Activated CD4-positive, CD25-positive, alpha-beta regulatory T cell treated with anti-CD3 and anti-CD28 coated beads, Interleukin-2, amount 50 U/mL, for 16 hours (primary cell): ENCODE results near the gene NKAPL.

Source experiments
- DNase-seq: peaks from one replicate; pipeline ENCODE4 v3.0.0-alpha.2; 2020; ENCODE audit warnings: low read depth, low spot score

The NKAPL gene

DNA sequence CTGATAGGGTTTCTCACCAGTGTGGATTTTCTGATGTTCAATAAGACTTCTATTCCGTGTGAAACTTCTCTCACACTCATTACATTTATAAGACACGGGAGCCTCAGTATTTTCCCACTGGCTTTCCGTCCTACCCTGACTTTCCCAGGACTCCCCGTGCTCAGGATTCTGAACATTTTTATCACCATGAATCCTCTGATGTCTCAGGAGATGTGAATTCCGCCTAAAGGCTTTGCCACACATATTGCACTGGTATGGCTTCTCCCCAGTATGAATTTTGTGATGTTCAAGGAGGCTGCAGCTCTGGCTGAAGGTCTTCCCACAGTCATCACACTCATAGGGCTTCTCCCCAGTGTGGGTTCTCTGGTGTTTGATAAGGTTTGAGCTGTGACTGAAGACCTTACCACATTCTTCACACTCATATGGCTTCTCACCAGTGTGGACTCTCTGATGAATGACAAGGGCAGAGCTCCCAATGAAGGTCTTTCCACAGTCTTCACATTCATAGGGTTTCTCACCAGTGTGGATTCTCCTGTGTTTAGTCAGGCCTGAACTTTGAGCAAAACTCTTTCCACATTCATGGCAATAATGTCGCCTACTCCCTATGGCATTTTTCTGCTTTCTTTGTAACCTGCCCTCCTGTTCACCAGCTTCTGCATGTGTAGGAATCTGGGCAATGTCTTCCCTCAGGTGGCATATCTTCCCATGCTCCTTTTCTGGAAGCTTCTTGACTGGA, 13.7 kb upstream of the NKAPL start:
- DNase-seq: no peak

DNA sequence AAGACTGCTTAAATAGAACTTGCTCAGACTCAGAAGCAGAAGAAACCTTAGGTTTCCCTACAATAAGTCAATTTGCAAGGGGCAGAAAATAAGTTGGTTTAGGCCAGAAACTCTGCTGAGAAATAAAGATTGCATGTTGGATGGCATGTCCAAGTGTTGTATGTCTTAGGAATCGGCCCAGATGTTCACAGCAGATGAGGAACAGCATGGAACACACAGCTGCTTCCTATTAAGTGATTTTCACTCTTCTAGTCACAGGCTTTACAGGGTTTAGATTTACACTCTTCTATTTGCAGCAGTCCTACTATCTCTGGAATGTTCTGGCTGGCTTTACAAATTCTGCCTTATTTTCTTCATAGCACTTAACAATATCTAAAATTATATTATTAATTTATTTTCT, 10.2 kb upstream of the NKAPL start:
- DNase-seq: no peak

DNA sequence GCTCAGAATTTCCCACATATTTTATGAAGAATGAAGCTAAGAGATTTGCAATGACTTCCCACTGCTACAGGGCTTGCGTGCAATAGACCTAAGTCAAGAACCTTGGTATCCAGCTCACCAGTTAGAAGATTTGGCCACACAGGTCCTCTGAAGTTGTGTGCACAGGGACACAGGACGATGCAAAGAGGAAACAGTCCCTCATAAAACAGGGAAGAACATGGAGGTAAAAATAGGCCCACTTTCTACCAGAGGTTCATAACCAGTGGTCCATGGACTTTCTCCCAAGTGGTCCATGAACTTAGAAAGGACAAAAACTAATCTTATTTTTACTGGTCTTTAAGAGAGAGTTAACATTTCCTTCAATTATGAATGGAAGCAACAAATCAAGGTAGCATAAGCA, 8.3 kb upstream of the NKAPL start:
- DNase-seq: no peak

DNA sequence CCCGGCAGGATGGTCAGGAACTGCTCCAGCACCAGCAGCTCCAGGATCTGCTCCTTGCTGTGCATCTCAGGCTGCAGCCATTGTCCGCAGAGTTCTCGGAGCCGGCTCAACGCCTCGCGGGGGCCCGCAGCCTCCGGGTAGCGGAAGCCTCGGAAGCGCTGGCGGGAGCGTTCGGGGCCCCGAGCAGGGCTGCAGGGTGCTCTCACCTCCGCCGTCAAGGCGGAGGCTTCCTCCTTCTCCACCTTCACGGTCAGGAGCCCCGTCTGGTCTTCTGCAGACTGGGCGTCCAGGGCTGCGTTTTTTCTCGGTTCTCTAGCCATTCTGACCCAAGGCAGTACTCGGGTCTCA, 7.5 kb upstream of the NKAPL start:
- DNase-seq: no peak

DNA sequence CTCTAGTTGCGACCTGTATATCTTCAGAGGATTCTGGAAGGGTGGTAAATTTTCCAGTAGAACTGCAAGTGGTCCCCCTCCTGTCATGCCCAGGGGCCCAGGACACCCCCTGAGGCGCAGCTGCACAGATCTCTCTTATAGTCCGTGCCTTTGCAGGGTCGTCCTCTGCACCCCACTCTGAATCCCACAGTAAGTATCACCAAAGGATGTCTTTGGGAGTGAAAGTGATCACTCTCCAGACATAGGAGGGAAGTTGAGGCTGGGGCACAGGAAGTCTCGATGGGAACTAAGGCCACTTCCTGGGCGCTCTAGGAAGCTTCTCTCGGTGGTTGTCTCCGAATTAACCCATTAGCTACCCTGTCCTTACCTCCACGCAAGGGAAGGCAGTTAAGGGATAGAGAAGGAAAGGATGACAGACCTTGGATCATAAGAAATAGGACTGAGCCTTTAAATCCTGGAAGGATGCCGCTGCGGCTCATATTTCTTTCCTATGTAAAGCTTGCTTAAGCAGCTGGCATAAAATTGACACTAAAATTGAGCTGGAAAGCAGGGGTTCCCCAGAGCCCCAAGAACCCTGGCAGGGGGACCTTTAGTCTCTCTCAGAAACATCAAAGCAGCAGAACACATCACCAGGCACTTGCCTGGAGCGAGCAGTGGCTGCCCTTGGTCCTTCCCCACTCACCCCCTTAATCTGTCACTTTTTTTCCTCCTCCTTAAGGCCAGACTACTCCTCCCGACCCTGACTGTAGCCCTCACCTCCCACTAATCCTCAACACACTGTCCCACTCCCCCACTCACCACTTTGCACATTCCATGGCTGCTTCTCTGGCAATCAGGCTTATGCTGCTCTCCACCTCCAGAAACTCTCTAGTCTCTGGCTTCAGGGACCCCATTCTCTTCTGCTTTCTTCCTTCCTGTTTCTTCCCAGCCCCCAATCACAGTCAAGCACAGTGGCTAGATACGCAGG, 6.8 kb upstream of the NKAPL start, which contains the start of gene ZKSCAN4:
Gene ZKSCAN4 (minus strand): TSS at position 261 of the 967 bp plus-strand sequence. CDS start 289 bp downstream, outside the sequence.
- DNase-seq: peak; percentile 50

DNA sequence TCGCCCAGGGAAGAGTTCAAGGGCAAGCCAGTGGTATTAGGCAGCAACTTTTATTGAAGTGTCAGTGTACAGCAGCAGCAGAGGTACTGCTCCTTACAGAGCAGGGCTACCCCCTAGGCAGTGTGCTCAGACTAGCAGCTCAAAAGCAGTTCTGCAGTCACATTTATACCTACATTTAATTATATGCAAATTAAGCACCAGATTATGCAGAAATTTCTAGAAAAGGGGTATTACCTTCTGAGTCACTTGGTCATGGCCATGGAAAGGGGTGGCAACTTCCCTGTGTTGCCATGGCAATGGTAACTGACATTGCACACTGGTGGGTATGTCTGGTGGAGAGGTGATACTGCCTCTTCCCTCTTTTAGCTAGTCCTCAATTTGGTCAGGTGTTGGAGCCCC, 5.0 kb upstream of the NKAPL start:
- DNase-seq: no peak

DNA sequence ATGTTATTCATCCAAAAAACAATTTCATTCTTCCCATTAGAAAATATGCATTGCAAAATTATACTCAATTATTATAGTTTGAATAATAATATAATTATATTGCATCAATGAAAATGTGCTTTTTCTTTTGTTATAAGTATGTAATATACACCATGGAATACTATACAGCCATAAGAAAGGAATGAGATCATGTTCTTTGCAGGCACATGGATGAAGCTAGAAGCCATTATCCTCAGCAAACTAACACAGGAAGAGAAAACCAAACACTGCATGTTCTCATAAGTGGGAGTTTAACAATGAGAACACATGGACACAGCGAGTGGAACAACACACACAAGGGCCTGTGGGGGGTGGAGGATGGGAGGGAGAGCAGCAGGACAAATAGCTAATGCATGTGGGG, 2.1 kb upstream of the NKAPL start:
- no peak for DNase-seq

DNA sequence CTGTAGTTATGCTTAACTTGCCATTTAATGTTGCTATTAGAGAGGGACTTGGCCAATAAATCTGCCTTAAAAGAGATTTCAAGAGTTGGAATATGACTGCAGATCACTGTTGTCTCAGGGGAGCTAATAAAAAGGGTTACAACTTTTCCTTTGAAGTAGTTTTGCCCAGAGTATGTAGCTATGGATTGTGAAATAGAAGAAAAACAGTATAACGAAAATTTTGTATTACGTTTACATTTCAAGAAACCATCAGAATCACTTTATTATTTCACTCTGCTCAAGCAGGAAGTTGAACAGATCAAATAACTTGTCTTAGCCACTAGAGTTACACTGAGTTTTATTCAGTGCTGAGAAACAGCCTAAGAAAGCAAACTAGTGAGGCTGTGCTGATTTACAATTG, 4.8 kb downstream of the NKAPL start:
- DNase-seq: no peak

DNA sequence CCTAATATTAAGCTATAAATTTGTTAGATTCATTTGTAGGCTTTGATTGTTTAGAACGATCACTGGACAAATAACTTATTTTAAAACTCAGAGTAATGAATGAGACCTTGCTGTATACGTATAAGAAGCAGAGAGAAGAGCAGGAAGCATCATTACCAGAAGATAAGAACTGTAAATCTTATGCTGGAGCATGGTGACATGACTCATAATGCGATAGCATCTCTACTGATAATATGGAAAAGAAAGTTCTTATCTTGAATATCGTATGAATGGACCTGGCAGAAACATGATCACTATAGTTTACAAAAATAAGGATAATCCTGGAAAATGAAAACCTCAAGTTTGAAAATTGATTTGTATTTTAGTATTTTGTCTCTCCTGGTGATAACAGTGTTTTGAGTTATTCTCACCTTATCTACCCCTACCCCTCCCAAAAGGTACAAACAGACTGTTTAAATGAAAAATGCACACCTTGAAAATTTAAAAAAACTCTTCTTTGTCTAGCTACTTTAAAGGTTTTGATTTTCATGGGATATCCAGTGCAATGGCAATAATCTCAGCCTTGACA, 5.8 kb downstream of the NKAPL start:
- DNase-seq: no peak

DNA sequence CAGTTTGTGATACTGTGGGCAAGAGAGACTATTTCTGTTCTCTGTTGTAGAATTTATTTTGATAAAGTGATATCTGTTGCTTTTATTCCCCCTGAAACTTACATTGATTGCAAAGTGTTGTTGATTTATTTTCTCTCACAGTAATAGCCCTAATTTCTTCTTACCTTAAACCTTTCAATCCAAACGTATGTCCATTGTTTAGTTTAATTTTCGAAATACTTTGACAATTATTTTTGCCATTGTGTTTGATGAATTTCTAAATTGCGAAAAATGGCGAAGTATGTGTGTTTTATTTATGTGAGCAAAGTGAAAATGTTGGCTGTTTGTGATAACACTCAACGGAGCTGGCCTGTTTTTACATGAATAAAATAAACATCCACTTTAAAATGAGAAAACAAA, 7.5 kb downstream of the NKAPL start:
- no peak for DNase-seq

DNA sequence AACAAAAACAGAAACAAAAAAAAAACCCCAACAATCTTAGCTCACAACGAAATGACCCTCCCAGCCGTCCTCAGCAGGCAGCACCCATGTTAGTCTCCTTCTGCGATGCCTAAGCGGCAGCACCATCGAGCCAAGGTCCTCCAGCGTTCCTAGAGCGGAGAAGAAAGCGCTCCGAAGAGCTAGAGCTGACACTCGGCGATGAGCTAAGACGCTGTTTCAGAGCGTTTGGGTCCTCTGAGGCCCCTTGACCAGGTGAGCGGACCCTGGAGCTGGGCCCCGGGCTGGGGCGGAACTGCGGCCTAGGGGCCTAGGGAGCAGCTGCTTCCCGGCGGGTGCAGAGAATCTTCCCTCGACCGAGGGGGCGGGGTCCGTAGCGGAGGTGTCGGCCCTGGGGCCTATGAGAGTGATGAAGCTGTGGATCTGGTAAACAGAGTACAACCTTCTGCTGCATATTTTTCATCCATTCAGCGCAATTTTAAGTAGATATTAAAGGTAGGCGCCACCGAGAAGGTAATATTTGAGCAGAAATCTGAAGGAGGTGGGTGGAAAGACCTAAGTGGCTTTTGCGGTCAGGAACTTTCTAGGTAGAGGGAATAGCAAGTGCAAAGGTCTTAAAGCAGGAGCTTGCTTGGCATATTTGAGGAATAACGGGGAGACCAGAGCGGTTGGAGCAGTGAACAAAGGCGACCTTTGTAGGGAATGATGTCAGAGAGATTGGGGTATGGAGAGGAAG, 8.0 kb downstream of the NKAPL start, which contains the start of gene ZSCAN26:
Gene ZSCAN26 (plus strand): TSS at position 182 of the 733 bp plus-strand sequence. CDS start 4,777 bp downstream, outside the sequence.
- peak; percentile 67 for DNase-seq

DNA sequence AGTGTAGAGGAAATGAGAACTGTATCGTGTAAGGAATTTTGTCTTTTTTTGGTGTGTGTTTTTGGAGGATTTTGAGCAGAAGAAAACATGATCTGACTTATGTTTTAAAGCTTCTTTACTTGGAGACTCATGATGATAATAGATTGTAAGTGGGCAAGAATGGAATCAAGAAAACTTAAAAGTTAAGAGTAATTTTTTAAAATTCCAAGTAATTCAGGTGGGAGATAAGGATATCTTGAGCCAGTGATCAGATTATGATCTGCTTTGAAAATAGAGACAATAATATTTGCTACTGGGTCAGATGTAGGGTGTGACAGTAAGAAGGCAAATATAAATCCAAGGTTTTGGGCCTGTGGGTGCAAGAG, 8.6 kb downstream of the NKAPL start:
- DNase-seq: no peak

DNA sequence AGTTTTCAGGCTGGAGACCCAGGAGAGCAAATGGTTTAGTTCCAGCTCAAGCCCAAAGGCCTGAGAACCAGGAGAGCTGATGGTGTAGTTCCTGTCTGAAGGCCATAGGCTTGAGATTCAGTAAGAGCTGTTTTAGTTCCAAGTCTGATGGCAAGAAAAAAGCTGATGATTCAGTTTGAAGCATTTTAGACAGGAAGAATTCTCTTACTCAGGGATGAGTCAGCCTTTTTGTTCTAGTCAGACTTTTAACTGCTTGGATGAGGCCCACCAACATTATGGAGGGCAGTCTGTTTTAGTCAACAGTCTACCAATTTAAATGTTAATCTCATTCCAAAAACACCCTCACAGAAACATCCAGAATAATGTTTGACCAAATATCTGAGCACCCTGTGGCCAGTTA, 10.4 kb downstream of the NKAPL start:
- DNase-seq: no peak

DNA sequence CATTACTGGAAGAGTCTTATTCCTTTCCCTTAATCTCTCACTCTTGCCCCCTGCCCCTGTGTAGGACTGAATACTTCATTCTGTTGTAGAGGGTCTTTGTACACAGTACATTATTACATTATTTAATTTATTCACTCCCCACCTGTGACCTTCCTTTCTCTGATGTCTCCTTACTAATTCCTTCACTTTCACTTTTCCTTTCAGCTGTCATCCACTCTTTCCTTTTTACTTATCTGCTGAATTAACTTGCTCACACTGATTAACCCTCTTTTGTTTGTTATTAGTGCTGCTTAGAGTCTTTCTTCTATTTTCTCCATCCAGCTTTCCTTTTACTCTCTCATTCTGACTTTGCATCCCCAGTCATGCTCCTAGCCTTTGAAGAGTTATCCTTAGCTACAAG, 15.8 kb downstream of the NKAPL start:
- no peak for DNase-seq

DNA sequence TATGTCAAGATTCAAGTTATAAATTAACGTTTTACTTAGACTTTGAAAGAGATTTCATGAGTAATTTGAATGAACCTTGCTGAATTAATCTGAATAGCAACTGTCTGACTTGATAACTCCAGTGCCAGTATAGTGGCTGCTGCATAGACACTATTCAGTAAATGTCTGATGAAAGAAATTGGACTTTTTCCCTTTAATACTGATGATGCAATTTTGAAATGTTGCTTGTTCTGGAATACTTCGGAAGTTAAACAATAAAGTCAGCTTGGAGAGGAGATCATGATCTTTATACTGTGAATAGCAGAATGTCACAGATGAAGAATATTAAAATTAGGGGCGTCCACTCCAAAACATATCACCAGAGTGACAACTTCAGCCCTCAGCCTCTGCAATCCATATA, 18.6 kb downstream of the NKAPL start:
- no peak for DNase-seq

DNA sequence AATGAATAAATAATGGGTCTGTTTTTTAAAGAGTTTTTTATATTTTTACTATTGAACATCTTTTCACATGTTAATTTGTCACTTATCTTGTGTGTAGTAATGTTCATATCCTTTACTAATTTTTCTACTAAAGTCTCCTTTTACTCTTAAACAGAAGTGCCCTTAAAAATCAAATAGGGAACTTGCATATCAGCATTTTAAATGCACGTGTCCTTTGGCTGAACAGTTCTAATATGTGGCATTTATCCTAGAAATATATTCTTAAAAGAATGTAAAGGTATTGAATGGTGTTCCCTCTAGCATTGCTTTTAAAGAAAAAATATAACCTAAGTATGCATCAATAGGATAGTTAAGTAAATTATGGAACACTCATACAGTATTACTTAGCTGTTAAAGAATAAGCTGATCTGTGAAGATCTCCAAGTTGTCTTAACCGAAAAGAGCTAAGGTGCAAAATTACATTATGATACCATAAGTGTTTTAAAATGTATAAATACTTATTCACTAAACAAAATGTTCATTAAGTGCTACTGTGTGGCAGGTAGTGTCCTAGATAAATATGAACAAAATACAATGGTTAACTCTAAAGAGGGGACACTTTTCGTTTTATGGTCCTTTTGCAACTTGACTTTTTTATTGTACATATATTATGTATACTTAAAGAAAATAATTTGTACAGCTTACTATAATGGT, 21.6 kb downstream of the NKAPL start:
- DNase-seq: no peak

DNA sequence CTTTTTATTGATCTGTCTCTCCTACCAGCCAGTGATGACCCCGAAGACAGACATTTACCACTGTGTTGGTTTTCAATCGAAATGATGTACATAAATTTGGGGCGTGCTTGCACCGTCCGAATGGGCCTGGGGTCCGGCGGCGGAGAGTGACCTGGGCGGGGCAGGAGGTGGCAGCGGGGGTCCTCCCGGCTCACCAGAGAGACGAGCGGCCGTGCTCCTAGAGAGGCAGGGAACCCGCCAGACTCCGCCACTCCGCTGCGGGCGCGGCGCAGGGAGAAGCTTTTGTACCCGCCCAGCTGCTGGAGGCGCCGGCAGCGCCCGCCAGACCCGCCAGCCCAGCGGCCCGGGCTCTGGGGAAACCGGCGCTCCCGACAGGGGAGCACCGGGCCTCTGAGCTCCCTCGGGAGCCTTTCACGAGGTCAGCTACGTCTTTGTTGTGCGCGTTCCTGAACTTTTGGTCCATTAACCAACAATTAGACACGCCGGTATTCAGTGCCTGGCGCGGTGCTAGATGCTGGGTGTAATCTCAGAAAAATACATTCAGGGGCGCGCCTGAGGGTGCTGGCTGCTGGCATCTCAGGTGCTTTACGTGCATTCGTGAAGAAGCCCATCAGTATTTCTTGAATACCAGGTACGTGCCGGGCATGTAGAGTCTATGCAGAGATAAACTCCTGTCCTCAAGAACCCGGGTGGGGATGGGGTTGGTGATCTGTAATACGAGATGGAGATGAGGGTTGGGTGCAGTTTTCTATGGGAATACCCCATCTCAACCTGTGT, 22.4 kb downstream of the NKAPL start, which contains the start of gene PGBD1:
Gene PGBD1 (plus strand): TSS at position 285 of the 777 bp plus-strand sequence. CDS start 2,242 bp downstream, outside the sequence.
- no peak for DNase-seq

DNA sequence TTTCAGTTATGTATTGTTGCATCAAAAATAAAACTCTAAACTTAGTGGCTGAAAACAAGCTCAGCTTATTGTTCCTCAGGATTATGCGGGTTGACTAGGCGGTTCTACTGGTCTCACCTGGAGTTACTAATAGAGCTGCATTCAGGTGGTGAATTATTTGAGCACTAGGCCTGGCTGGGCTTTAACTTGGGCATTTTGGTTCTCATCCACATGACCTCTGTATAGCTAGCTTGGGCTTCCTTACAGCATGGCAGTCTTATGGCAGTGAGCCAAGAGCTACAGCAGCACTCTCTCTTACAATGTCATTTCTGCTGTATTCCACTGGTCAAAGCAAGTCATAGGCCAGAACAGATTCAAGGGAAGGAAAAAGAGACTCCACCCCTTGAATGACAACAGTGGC, 23.8 kb downstream of the NKAPL start:
- no peak for DNase-seq

DNA sequence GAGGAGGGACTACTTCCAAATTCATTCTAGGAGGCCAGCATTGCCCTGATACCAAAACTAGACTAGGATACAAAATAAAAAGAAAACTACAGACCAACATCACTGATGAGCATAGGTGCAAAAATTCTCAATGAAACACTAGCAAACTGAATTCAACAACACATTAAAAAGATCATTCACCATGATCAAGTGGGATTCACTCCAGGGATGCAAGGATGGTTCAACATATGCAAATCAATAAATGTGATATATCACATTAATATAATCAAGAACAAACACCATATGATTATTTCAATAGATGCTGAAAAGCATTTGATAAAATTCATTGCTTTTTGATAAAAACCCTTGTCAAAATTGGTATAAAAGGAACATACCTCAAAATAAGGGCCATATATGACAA, 32.5 kb downstream of the NKAPL start:
- no peak for DNase-seq

DNA sequence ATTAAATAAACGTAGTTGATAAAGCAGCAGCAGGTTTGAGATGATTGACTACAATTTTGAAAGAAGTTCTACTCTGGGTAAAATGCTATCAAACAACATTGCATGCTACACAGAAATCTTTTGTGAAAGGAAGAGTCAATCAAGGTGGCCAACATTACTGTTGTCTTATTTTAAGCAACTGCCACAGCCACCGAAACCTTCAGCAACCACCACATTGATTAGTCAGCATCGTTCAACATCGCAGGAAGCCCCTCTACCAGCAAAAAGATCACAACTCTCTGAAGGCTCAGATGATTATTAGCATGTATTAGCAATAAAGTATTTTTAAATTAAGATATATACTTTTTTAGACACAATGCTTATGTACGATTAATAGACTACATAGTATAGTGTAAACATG, 36.2 kb downstream of the NKAPL start:
- DNase-seq: no peak
